DOHH2 (cell line): ENCODE results near the gene CFL2.

Source experiments
- EZH2phosphoT487 ChIP-seq: fragments of 200-600 bp; sonication (generic); IDR thresholded peaks from 2 replicates; pipeline ENCODE4 v1.6.1; 2017; ENCODE audit warnings: borderline replicate concordance, mild to moderate bottlenecking, antibody characterized with exemption, low read length, moderate library complexity, mixed read lengths
- TF ChIP-seq, protein P1 (sequence below): fragments of 200-600 bp; sonication (generic); IDR thresholded peaks from one replicate; pipeline ENCODE4 v1.5.1; 2014; ENCODE audit warnings: antibody characterized with exemption, mild to moderate bottlenecking, low read depth, low read length; ENCODE audit not compliant: poor library complexity, severe bottlenecking

DNA sequence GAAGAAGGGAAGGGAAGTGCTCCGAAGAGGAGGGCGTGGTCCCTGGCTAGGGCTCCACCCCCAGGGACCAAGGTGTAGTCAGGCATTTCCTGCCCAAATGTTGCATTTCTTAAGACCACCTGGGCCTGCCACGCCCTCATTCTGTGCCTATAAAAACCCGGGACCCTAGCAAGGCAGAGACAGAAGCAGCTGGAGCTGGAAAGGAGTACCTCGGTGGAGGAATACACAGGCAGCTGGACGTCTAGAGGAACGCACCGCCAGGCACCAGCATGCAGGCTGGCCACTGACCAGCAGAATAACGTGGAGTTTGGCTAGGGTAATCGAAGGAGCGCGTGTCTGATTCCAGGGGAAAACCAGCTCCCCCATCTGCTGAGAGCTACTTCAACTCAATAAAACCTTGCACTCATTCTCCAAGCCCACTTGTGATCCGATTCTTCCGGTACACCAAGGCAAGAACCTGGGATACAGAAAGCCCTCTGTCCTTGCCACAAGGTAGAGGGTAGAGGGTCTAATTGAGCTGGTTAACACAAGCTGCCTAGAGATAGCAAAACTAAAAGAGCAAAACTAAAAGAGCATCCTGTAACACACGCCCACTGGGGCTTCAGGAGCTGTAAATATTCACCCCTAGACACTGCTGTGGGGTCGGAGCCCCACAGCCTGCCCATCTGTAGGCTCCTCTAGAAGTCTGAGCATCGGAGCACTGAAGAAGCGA is 21.0 kb downstream of the CFL2 start:
- TF ChIP-seq, protein P1, sequence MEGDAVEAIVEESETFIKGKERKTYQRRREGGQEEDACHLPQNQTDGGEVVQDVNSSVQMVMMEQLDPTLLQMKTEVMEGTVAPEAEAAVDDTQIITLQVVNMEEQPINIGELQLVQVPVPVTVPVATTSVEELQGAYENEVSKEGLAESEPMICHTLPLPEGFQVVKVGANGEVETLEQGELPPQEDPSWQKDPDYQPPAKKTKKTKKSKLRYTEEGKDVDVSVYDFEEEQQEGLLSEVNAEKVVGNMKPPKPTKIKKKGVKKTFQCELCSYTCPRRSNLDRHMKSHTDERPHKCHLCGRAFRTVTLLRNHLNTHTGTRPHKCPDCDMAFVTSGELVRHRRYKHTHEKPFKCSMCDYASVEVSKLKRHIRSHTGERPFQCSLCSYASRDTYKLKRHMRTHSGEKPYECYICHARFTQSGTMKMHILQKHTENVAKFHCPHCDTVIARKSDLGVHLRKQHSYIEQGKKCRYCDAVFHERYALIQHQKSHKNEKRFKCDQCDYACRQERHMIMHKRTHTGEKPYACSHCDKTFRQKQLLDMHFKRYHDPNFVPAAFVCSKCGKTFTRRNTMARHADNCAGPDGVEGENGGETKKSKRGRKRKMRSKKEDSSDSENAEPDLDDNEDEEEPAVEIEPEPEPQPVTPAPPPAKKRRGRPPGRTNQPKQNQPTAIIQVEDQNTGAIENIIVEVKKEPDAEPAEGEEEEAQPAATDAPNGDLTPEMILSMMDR = no peak
- no peak for TF ChIP-seq EZH2phosphoT487
